HG03378 (cell line): ENCODE results near the gene RNF123.

Source experiments
- ATAC-seq: cut with Tn5 transposase; IDR thresholded peaks from one replicate; pipeline ENCODE4 v1.9.1; 2021; ENCODE audit warnings: mild to moderate bottlenecking, moderate library complexity; ENCODE audit not compliant: unreplicated experiment

The RNF123 gene

DNA sequence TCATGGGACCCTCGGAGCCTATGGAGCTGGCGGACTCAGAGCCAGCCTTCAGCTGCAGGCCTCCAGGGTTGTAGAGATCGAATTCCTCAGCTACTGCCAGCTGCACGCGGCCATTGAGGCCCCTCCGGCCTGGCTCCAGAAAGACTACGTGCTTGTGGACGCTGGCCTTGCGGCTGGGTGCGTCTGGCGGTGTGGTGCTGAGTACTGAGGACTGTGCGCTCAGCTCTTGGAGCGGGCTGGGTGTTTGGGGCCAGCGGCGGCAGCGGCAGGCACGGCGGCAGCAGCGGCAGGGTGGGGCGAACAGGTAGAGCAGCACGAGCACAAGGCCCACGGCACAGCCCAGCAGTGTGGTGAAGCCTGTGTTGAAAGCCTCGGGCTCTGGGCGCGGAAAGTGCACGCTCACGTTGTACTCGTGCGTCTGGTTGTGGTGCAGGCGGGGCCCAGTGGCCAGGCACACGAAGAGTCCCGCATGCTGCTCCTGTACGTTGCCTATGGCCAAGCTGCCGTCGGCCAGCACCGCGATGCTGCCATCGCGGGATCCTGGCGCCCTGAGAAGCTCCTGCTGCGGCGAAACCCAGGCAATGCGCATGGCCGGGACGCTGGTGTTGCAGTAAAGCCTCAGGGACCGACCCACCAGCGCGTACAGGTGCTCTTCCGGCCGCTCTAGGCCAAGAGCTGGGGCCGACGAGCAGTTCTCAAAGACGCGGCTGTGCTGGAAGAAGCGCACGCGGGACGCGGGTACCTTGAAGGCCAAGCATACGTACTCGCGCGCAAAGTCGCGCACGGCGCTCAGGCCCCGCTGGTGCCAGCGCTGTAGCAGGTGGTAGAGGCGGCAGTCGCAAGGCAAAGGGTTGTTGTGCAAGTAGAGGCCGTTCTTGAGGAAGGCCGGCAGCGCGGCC lies 28.9 kb downstream of the RNF123 start:
- no peak for ATAC-seq

DNA sequence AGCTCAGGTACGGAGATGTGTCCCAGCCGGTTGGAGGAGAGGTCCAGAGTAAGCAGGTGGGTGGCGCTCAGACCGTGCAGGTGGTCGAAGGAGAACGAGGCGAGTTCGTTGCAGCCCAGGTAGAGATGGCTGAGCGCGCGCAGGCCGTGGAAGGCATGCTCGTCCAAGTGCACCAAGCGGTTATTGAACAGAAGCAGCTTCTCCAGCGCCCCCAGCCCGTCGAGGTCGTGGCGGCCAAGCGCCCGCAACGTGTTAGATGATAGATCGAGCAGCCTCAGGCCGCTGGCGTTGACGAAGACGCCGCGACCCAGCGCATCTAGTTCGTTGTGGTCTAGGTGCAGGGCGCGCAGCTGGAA lies 29.5 kb downstream of the RNF123 start:
- no peak for ATAC-seq

DNA sequence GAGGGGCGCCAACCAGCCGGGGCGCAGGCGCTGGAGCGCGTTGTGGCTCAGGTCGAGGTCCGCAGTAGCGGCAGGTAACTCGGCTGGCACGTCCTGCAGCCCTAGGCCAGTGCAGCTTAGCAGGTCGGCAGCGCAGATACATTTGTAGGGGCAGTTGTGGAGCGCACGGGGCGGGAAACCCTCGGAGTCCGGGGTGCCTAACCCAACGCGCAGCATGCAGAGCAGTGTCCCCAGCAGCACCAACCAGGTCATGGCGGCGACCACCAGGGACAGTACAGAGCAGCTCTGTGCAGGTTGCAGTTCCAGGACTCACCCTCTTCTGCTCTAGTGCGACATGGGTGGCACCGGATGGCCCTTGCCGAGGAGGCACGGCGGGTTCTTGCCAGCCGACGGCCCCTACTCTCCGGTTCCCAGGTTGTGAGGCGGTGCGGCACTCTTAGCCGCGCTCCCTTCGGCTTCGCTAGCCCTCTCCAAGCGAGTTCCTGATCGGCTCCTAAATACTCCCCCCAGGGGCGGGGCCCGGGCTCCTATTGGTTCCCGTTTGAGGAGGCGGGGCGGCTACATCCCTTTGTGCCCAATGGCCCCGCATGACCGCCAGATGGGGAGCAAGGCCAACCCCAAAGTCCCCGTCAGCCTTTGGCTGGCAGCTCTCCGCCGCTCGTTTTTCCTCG lies 30.0 kb downstream of the RNF123 start, which contains the start of gene AMIGO3:
TSS of gene AMIGO3 (minus strand) at position 471 of the 671 bp plus-strand sequence. CDS start at position 252, 219 bp downstream.
- ATAC-seq, result peak; percentile 45

GRCh38 chr3:49720855-49721595 lies 31.7 kb downstream of the RNF123 start:
- ATAC-seq, result no peak

- ATAC-seq, result no peak
Observed at GRCh38 chr3:49721596-49721895, 32.2 kb downstream of the RNF123 start.

DNA sequence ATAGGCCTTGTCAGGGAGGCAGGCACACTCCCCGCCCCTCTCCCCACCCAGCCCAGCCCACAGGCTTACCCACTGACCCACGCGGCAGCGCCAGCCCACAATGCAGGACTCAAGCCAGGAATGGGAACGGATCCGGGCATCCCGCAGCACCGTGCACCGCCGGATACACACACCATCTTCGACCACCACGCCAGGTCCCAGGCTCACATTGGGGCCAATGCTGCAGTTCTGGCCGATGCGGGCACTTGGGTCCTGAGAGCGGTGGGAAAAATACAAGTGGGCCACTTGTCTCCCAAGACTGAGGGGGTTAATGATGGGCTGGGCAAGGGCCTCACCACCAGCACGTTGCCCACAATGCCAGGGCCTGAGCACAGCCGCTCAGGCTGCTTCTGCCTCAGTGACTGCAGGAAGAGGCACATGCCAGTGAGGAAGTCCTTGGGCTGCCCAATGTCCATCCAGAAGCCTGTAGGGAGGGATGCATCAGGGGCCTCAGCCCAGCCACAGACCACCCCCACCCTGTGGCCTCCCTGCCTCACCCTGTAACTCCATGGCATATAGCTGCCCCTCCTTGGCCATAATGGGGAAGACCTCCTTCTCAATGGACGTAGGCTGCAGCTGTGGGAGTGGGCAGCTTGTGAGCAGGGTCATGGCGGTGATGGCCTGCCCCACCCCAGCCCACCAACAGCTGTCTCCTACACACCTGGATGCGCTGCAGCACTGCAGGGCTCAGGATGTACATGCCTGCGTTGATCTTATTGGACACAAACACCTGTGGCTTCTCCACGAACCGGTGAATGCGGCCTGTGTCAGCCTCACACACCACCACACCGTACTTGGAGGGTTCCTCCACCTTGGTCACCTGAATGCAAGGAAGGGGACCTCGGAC lies 32.8 kb downstream of the RNF123 start:
- no peak for ATAC-seq

DNA sequence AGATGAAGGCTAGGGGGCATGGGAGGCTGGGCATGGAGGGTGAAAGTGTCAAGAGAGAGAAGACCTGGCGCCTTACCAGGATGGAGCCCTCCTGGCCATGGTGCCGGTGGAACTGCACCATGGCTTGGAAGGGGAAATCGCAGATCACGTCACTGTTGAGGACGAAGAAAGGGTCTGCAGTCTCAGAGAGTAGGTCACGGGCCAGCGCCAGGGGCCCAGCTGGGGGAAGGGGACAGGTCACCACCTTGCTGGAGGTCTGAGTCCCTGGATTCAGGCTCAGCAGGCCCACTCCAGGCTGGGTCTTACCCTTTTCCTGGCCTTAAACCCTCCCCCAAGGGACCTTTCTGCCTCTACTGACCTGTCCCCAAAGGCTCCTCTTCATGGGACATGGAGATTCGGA lies 33.5 kb downstream of the RNF123 start:
- no peak for ATAC-seq

- ATAC-seq, result no peak
Observed at GRCh38 chr3:49723296-49723627, 33.9 kb downstream of the RNF123 start.

GRCh38 chr3:49723628-49724551 lies 34.5 kb downstream of the RNF123 start, which contains the start of gene GMPPB:
Gene GMPPB (minus strand): TSS chr3:49723951. CDS start chr3:49723726, 225 bp downstream.
- peak; percentile 60 for ATAC-seq

- no peak for ATAC-seq
Observed at GRCh38 chr3:49724586-49724985, 35.2 kb downstream of the RNF123 start.

GRCh38 chr3:49725906-49726681 lies 36.7 kb downstream of the RNF123 start:
- ATAC-seq, result no peak

DNA sequence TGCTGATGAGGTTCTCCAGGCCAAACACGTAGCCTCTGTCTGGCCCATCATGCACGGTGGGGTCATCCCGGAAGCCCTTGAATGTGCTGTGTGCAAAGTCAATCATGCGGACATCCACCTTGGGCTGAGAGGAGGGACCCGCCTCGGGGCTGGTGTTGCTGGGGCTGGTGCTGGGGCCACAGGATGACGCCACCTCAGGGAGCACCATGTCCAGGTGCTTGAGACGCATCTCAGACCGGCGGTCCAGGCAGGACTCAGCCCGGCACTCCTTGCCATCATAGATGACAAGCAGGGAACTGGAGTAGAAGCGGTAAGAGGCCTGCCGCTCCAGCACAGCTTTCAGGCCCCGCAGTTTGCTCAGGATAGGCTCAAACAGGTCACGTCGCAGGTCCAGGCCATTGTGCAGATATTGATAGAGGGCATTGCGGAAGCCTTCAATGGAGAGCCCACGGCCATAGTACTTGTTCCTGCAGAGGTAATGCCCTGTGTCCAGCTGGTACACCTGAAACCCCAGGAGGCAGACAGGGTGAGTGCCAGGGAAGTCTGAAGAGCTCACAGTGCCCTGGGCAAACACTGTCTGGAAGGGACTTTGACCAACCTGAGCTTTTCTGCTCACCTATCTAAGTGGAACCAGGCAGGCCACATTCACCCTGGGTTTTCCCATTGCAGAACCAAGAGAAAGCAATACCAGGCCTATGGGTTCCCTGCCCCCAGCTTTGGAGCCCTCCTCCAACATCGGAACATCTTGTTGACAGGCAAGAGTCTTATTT lies 38.0 kb downstream of the RNF123 start:
- no peak for ATAC-seq

GRCh38 chr3:49727924-49728361 lies 38.6 kb downstream of the RNF123 start:
- ATAC-seq, result no peak

GRCh38 chr3:49729966-49730609 lies 40.7 kb downstream of the RNF123 start:
- no peak for ATAC-seq

- ATAC-seq, result no peak
Observed at GRCh38 chr3:49732597-49732996, 43.2 kb downstream of the RNF123 start.

- ATAC-seq, result no peak
Observed at GRCh38 chr3:49733551-49733950, 44.2 kb downstream of the RNF123 start.

DNA sequence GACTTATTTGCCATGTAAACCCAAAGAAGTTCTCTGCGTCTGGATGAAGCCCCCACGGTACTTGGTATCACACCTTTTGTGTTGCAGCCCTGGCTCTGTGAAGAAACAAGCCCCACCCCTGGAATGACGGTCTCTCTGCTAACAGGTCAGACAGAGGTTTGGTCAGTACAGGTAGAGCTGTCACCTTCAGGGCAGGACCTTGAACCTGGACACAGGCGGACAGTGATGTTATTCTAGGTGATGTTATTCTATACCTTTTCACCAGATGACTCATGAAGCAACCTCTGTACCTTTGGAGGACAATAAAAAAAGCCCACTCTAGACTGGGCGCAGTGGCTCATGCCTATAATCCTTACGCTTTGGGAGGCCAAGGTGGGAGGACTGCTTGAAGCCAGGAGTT lies 45.4 kb downstream of the RNF123 start:
- ATAC-seq, result no peak
